Measurements from ENCODE around the gene CADM1.

The CADM1 gene

DNA sequence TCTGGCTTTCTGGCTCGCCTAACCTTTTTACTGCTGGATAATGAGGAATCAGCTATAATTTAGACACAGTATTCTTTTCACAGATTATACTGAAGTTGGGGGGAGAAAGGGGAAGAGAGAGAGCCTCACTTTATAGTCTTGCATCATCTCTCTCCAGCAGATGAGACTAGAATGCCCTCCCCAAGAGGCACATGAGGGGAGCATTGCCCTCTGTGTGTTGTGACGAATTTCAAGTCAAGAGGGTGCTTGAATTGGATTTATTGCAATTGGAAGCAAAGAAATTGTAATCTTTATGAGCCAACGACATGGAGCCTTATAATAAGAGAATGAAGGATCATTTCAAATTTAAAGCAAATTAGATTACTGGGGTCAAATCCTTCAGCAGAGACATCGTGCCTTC lies 17.6 kb upstream of the CADM1 start:
- Mint-ChIP-seq H3K4me3 (no peak overlapping the region), H3K27me3 (ENCODE audit: low read depth) (peaks cover 27% of the 10 kb centered on the region), H3K36me3 (ENCODE audit: low read depth) (no peaks in the 10 kb centered on the region), H3K9me3 (no peaks in the 10 kb centered on the region), H3K4me1 (peaks cover 5% of the 10 kb centered on the region), H3K27ac (no peak overlapping the region)
- TF ChIP-seq, protein P1, sequence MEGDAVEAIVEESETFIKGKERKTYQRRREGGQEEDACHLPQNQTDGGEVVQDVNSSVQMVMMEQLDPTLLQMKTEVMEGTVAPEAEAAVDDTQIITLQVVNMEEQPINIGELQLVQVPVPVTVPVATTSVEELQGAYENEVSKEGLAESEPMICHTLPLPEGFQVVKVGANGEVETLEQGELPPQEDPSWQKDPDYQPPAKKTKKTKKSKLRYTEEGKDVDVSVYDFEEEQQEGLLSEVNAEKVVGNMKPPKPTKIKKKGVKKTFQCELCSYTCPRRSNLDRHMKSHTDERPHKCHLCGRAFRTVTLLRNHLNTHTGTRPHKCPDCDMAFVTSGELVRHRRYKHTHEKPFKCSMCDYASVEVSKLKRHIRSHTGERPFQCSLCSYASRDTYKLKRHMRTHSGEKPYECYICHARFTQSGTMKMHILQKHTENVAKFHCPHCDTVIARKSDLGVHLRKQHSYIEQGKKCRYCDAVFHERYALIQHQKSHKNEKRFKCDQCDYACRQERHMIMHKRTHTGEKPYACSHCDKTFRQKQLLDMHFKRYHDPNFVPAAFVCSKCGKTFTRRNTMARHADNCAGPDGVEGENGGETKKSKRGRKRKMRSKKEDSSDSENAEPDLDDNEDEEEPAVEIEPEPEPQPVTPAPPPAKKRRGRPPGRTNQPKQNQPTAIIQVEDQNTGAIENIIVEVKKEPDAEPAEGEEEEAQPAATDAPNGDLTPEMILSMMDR (IDR thresholded peaks at IDR 0.05; ENCODE audit: unreplicated experiment in 3 of 3): no peak

DNA sequence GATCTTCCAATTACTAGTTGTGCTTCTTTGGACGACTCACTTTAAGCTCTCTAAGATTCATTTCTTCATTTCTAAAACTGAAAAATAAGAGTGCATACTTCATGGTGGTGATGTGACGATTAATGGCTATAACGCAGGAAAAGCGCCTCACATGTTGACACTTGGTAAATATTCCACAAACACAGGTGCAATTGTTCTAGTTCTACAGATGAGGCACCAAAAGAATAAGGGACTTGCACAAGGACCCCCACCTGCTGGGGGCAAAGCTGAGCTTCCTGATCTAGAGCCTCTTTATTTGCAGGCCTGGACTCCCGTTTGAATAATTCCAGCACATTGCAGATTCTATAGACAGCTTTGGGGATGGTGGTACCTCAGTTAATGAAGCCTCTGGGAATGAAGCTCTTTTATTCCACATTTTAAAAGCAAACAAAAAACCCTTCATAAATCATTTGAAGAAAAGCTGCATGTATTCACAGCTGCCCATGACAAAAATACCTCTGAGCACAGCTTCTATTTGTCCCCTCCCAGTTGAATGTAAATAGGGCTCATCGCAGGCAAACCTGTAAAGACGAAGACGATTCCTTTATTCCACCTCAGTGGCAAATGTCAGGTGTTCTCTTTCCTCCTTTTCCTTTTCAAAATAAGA lies 14.9 kb upstream of the CADM1 start:
- Mint-ChIP-seq H3K36me3 (ENCODE audit: low read depth) (no peaks in the 10 kb centered on the region), H3K4me3 (no peak overlapping the region), H3K27ac (no peak overlapping the region), H3K27me3 (ENCODE audit: low read depth) (peaks cover 40% of the 10 kb centered on the region), H3K9me3 (no peaks in the 10 kb centered on the region), H3K4me1 (no peaks in the 10 kb centered on the region)
- TF ChIP-seq, protein P1 (IDR thresholded peaks at IDR 0.05; ENCODE audit: unreplicated experiment in 3 of 3): no peak

DNA sequence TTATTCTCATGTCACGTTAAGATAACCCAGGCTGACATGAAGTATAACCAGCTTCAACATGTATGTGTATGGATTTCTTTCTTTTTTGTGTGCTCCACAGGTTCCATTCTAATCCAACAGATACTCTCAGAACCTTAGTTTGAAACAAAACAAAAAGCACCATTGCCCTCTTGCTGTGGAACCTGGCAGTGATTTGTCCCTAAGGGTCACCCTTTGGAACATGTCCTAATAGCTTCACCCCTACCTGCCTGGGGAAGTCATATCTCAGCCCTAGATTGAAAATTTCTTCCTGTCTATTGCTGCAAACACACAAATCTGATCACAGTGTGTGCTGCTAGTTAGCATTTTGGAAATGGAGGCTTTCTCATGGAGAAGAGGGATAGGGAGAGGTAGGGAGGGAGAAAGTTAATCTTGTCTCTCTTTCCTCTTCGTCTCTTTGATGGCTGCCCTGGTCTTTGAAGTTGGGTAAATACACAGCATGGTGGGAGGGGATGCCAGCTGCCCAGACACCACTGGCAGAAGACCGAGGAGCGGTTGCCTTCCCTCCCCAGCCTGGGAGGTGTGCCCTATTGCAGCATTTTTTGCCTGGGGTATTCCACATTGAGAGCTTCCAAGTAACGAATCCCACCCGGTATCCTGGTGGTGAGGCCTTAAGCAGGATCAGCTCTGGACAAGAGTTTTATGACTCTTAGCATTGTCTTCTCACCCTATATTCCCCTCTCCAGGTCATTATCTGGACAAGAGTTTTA lies 11.6 kb upstream of the CADM1 start:
- Mint-ChIP-seq H3K4me1 (no peaks in the 10 kb centered on the region), H3K27me3 (ENCODE audit: low read depth) (peaks cover 24% of the 10 kb centered on the region), H3K36me3 (ENCODE audit: low read depth) (no peaks in the 10 kb centered on the region), H3K27ac (no peak overlapping the region), H3K4me3 (no peak overlapping the region), H3K9me3 (no peaks in the 10 kb centered on the region)
- TF ChIP-seq, protein P1 (IDR thresholded peaks at IDR 0.05; ENCODE audit: unreplicated experiment in 3 of 3): no peak

DNA sequence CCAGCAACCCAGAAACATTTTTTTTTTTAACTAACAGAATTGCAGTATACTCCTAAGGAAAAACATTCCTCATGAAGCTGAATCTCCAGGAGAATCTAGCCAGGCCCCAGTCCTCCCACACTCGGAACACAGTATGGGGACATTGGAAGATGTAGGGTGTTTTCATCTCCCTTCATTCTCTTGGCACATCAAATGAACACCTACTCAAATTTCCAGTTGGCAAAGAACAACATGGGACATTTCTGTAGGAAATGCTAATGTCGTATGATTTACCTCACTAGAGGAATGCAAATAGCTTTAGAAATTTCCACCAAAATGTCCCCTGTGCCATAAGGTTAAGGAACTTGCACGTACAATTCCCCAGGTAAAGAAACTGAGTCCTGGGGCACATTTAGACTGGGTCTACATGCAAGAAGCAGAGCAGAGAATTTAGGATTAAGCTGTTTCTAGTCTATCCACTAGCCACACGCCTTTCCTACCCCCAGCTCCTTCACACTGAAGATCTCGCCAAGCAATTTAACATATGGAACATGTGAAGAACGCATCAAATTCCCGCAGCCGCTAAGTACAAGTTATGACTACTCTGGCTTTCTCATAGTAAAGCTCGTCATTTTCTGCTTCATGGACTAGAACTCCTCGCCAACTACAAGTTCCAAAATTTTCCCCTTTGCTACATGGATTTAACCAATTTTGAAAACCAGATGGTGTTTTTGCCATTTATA lies 2.9 kb upstream of the CADM1 start:
- no peaks in the 10 kb centered on the region for H3K36me3 Mint-ChIP-seq (ENCODE audit: low read depth)
- TF ChIP-seq, protein P1 (IDR thresholded peaks at IDR 0.05; ENCODE audit: unreplicated experiment in 3 of 3): no peak

DNA sequence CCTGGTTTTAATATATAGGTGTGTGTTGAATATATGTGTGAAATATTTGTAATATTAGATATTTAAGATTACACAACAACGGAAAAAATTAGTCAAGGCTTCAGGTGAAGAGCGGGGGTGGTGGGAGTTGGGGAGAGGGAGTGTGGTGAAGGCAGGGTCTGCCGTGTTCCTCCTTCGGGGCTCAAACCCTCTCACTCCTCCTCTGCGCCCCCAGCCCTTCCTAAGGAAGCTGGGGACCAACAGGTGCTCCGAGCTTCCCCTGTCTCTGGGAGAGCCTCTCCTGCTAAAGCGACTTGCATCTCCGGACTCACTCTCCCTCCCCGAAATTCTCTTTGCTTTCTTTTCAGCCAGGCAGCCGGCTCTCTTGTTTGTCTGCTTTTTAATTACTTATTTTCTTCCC lies 960 bp upstream of the CADM1 start:
- H3K27me3 Mint-ChIP-seq (ENCODE audit: low read depth): peaks cover 25% of the 10 kb centered on the region
- peak overlapping the region; percentile 90 to 93 (median 90) for H3K4me3 Mint-ChIP-seq
- no peaks in the 10 kb centered on the region for H3K36me3 Mint-ChIP-seq (ENCODE audit: low read depth)
- peak overlapping the region; percentile 94 to 97 (median 97) for H3K27ac Mint-ChIP-seq
- TF ChIP-seq, protein P1 (IDR thresholded peaks at IDR 0.05; ENCODE audit: unreplicated experiment in 3 of 3): no peak
- no peaks in the 10 kb centered on the region for H3K9me3 Mint-ChIP-seq
- H3K4me1 Mint-ChIP-seq: peaks cover 15% of the 10 kb centered on the region

More for the DNA sequence above, 2.9 kb upstream of the CADM1 start:
- H3K9me3 Mint-ChIP-seq: no peaks in the 10 kb centered on the region
- H3K27ac Mint-ChIP-seq: no peak overlapping the region
- H3K27me3 Mint-ChIP-seq (ENCODE audit: low read depth): peaks cover 25% of the 10 kb centered on the region
- H3K4me1 Mint-ChIP-seq: peaks cover 15% of the 10 kb centered on the region
- peak overlapping the region in 2 of 3 experiments; percentile 40 to 57 for H3K4me3 Mint-ChIP-seq

All from nephron (organoid).